ENCODE data around the gene DCUN1D3.

- TF ChIP-seq POLR2AphosphoS5 (IDR thresholded peaks at IDR 0.05) (peak; percentile 53), CTCF (IDR thresholded peaks at IDR 0.05) (no peak)
These were observed 4.4 kb upstream of the DCUN1D3 start for GRCh38 chr16:20904507-20905081.
